Skin epidermis (tissue), 12 donors: ENCODE results near the gene ANG.
"Not testable (repeated sequence)": the region's sequence is repeated elsewhere in the genome, so short reads cannot be mapped to it uniquely, and the experiment has no call there.

Experiments used
- H3K27ac ChIP-seq, 21 experiments: fragments of 200-600 bp; sonication (generic) in 11 of 21; one replicate each; pipeline ENCODE4 v1.5.0; 2020; ENCODE audit warnings: mild to moderate bottlenecking in 3 of 21, inconsistent platforms in 2 of 21, moderate library complexity in 2 of 21
- H3K4me3 ChIP-seq, 7 experiments: fragments of 200-600 bp; sonication (generic) in 2 of 7; one replicate each; pipeline ENCODE4 v1.5.0; 2020; ENCODE audit warnings: inconsistent platforms in 2 of 7, mild to moderate bottlenecking in 2 of 7, moderate library complexity in 1 of 7

ANG gene

DNA sequence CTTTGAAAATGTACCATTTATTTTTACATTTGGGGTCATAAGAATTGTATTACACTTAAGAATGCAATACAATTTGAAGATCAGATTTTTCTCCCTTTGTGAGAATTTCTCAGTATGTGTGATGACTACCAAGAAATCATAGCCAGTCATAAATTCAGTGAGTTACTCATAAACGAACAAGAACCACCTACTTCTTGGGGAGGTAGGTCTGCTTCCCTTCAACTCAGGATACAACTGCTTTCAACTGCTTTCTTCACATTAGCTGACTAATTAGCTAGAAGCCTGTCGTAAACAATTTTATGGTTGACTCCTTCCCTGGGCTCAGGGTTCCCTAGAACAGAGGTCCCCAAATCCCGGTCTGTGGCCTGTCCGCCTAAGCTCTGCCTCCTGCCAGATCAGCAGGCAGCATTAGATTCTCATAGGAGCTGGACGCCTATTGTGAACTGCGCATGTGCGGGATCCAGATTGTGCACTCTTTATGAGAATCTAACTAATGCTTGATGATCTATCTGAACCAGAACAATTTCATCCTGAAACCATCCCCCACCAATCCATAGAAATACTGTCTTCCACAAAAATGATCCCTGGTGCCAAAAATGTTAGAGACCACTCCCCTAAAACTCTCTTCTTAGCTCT, 3.7 kb downstream of the ANG start:
- no peak overlapping the region for H3K4me3 ChIP-seq
- no peak overlapping the region for H3K27ac ChIP-seq

DNA sequence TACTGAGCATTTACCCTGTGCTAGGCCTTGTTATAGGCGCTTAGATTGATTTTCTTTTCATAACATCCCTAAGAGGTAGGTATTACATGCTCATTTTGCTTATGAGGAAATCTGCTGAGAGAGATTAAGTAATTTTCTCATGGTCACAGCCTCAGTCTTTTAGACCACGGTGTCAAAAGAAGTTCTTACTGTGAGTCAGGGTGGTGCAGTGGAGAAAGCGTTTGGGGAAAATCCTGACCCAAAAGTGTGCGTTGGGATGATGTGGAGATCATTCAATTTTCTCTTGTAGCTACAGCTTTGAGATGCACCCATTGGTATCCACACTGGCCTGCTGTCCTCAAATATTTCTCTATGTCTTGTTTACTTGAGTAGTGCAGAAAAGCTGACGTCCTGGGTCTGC, 8.2 kb downstream of the ANG start:
- Histone ChIP-seq H3K27ac (no peak overlapping the region), H3K4me3 (no peak overlapping the region)

DNA sequence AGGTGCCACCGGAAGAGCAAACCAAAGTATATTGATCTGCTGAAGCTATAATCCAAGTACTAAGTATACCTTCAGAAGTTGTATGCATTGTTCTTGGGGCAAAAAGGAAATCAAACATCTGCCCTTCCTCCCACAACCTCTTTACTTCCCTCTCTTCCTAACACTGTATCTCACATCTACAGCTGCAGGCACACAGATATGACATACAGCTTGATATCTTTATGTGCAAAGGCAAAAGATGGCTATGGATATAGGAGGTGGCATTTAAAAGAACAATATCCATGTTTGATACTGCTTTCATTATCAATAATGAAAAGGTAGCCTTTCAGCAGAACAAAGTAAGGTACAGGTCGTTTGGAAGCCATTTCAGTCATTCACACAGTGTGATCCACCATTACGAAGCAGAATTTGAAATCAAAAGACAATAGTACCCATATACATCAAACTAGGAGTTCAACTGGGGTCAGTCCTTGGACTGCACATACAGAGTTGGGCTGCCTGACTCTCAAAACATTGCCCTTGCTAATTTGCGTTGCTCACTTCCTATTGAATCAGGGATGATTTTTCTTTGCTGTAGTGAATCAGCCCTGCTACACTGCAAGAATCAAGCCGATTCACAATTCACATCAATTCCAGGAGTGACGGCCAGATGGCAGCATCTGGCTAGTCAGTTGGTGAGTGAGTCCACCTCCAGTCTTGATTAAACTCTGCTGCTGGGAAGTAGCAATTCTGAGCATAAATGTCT, 8.9 kb downstream of the ANG start:
- Histone ChIP-seq H3K4me3 (no peak overlapping the region), H3K27ac (no peak overlapping the region)

DNA sequence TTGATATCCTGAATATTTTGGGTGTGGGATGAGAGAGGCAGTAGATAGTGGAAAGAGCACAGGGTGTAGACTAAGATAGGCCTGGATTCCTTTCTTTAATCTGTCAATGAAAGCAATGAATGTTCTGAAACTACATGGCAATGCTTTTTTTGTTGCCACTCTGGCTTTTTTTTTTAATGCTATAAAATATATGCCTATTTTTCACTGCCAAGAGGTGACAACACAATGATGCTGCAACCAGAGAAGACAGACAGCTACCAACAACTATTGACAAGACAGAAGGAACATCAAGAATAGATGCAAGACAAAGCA, 9.4 kb downstream of the ANG start:
- no peak overlapping the region for H3K27ac ChIP-seq
- no peak overlapping the region for H3K4me3 ChIP-seq

DNA sequence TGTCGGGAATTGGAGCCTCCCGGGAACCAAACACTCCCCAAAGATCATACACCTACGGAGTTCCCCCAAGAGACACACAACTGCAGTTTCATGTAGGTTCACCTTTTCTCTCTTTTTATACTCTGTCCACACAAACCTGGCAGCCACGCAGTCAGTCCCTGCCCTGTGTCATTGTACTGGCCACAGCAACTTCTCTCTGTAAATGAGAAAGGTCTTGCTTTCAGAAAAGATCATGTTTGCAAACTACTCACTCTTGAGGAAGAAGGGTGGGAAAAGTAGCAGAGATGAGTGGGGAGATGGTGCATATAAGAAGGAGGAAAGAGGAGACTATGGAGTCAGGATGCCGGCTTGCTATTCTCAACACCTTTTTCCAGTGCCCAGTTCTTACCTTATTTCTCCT, 10.4 kb downstream of the ANG start:
- Histone ChIP-seq H3K4me3 (no peak overlapping the region), H3K27ac (no peak overlapping the region)

DNA sequence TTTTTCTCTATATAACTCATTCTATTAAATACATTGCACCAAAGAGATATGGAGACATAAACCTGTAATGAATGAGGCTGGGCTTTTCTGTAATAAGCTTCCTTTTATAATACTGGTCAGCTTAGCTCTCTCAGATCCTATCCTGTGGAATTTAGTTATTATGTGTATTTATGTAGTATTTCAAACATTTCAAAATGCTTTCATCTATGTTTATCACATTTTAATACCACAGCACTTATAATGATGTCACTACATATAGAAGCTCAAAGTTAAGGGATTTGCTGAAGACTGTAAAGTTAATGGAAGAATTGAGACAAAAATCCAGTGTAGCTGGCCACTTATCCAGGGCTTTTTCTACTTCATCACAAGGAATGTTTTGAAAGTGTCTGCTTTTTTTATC, 11.4 kb downstream of the ANG start:
- Histone ChIP-seq H3K27ac (no peak overlapping the region), H3K4me3 (no peak overlapping the region)

DNA sequence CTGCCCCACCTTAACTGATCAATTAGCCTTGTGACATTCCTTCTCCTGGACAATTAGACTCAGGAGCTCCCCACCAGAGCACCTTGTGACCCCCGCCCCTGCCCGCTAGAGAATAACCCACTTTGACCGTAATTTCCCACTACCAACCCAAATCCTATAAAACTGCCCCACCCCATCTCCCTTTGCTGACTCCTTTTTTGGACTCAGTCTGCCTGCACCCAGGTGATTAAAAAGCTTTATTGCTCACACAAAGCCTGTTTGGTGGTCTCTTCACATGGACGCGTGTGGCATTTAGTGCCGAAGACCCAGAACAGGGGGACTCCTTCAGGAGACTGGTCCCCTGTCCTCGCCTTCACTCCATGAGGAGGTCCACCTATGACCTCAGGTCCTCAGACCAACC, 12.4 kb downstream of the ANG start:
- not testable (repeated sequence) for H3K27ac ChIP-seq, H3K4me3 ChIP-seq

DNA sequence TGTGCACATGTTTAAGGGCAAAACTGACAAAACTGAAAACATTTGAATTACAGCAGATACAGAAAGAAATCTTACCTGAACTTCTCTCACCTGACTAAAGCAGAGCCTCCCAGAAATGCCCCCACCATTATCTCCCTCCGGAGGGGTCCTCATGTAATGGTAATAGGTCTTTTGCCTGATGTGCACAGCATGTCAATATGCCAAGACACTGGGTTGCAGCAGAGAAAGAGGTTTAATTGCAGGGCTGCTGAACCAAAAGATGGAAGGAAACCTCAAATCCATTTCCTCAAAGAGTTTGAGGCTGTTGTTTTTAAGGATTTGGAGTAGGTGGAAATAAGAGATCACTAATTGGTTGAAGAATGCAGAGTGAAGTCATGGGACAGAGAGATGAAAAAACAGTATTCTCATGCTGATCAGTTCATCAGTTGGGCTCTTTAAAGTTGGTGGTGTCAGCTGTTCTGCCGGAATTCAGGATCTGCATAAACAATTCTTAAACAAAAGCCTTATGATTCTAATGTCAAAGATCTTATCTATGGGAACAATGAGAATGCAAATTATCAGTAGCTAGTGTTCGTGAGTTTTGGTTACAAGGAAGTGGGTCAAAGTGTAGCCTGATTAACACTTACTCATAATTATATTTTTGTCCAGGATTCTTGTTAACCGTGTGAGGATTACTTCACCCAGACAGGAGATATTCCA, 18.2 kb downstream of the ANG start:
- peak overlapping the region in 2 of 21 experiments; percentile 34 to 55 for H3K27ac ChIP-seq
- H3K4me3 ChIP-seq = no peak overlapping the region

DNA sequence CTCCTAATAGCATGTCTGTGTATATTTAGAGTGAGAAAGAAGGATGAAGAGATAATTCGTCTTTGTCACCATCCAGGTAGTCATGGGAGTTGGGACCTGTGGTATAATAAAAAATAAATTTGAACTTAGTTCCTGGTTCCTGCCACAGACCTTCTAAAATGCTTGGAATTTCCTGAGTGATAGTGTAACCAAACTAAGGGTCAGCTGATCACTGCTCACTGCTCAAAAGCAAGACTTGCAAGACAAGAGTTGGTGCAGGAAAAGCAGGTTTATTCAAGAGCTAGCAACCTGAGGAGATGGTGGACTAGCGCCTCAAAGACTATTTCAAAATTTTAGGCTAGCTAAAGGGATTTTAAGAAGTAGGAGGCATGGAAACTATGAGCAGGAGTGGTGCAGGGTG, 19.1 kb downstream of the ANG start:
- H3K4me3 ChIP-seq = no peak overlapping the region
- H3K27ac ChIP-seq = peak overlapping the region in 1 of 21 experiments; percentile 34

DNA sequence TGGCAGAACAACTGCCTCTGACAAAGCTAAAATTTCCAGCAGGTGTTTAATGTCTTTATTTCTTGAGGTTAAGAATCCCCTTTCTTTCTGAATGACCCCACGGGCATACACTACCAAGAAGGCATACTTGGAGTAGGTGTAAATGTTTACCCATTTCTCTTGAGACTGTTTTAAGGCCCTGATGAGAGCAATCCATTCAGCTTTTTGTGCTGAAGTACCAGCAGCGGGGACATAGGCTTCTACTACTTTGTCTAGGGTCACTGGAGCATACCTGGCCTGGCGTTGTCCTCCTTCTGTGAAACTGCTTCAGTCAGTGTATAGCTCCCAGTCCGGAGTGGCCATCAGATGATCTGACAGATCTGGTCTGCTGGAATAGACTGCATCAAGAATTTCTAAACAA, 22.7 kb downstream of the ANG start:
- Histone ChIP-seq H3K4me3 (no peak overlapping the region), H3K27ac (no peak overlapping the region)

DNA sequence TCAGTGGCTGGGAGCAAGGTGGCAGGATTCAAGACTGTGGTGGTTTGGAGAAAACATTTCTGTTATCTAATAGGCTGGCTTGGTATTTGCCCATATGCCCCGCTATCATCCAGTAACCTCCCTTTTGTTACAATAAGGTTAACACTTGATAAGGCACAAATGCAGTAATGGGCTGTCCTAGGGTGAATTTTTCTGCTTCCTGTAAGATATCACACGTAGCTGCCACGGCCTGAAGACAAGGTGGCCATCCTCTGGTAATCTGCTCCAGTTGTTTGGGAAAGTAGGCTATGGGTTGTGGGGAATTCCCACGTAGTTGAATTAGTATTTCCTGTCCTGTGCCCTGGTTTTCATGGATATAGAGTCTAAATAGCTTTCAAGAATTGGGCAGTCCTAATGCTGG, 23.1 kb downstream of the ANG start:
- H3K27ac ChIP-seq = no peak overlapping the region

DNA sequence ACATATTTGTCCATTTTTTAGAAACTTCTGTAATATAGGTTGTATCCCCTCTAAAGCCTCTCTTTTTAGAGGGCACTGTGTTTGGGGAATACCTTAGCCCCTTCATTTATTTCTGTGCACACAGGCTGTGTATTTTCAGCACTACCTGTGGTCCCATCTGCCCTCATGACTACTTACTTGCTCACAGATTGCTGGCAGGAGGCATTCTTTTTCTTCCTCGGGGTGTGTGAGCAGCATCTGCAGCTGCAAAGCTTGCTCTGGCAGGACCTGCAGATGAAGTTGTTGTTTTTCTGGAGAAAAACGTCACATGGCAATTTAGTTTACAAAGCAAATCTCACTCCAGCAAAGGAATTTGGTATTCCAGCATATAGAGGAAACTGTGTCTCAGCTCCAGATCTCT, 24.3 kb downstream of the ANG start:
- H3K27ac ChIP-seq = no peak overlapping the region
- no peak overlapping the region for H3K4me3 ChIP-seq

More for the DNA sequence above, 23.1 kb downstream of the ANG start:
- H3K4me3 ChIP-seq = no peak overlapping the region

DNA sequence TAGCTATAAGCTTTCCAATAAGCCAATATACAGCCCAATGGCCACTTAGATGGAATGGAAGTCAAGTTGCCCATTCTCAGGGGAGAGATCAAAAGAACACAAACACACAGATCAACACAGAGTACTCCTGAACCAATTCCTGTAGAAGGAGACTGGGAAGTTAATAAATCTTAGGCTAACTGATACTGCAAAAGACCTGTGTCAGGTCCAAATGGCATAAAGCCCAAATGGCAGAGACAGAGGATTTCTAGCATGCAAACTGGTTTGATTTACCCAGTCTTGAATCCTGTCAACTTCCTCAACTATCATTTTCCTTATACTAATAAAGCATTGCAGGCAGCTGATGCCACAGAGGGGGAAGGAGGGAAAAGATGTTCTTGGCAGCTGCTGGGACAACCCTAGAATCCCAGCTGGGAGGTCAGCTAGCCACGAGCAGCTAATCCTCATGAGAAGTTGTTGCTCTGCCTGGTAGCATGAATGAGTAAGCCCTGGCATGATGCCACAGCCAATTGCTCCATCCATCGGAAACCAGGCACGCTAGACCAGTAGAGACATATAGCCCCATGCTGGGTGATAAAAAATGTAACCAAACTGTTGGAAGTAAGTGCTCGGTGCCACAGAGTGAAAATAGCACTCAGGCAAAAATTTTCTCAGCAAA, 26.2 kb downstream of the ANG start:
- H3K27ac ChIP-seq = peak overlapping the region in 17 of 21 experiments; percentile 11 to 75 (median 56)
- H3K4me3 ChIP-seq = no peak overlapping the region

DNA sequence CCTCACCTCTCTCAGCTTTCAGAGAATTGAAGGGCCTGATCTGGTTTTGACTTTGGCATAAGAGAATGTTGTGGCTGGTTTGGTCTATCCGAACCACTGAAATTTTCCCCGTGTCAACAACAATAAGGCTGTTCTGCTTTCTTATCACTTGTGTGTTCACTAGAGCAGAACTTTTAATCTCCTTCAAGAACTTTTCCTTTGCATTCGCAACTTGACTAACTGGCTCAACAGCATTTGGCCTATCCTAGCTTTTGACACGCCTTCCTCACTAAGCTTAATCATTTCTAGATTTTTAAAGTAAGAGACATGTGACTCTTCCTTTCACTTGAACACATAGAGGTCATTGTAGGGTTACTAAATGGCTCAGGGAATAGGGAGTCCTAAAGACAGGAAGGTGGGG, 31.2 kb downstream of the ANG start:
- H3K4me3 ChIP-seq = no peak overlapping the region
- peak overlapping the region in 10 of 21 experiments; percentile 11 to 62 (median 28) for H3K27ac ChIP-seq

DNA sequence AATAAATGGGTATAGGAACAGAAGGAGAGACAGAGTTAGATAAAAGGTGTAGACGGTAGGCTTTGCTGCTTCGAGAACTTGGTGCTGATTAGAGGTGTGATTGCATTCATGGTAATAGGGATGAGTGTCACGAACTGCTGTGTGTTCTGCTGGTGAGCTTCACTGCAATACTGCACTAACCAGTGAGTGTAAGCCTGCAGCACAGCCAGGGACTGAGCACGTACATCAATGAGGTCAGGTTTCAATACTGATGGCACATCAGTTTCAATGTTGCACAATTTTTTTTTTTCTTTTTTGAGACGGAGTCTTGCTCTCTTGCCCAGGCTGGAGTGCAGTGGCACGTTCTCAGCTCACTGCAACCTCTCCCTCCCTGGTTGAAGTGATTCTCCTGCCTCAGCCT, 32.2 kb downstream of the ANG start:
- no peak overlapping the region for H3K27ac ChIP-seq
- H3K4me3 ChIP-seq = no peak overlapping the region

DNA sequence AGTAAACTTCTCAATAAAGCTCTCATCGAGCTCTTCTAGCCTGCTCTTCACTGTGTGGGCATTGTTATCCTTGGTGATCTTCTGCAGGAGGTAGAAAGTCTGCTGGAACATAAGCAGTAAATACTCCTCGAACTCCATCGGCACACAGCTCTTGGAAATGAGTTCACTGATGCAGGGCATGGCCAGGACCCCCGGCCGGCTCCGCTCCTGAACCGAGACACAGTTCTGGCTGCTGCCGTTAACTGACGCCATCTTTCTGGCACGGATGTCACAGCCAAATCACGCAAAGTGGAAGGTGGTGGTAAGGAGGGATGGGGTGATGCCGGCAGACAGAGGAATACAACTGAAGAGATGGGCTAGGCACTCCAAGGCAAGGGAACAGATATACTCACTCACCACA, 33.5 kb downstream of the ANG start:
- no peak overlapping the region for H3K27ac ChIP-seq
- no peak overlapping the region for H3K4me3 ChIP-seq

DNA sequence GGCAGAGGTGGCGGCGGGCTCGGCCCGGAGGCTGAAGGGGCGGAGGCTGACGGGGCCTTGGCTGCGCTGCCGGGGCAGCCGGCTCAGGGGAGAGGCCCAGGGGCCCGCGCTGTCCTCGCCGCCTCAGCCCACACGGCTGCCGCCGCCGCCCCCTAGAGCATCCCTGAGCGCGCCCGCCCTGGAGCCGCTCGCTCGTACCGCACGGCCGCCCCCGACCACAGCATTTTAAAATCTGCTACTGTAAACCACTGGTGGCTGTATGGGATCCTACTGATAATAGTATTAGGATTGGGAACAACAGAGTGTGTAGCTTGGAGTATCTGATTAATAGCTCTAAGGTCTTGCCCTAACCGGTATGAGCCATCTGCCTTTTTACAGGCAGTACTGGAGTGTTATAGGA, 34.9 kb downstream of the ANG start:
- Histone ChIP-seq H3K4me3 (peak overlapping the region in 1 of 7 experiments; percentile 15), H3K27ac (peak overlapping the region in 5 of 21 experiments; percentile 43 to 80 (median 69))

DNA sequence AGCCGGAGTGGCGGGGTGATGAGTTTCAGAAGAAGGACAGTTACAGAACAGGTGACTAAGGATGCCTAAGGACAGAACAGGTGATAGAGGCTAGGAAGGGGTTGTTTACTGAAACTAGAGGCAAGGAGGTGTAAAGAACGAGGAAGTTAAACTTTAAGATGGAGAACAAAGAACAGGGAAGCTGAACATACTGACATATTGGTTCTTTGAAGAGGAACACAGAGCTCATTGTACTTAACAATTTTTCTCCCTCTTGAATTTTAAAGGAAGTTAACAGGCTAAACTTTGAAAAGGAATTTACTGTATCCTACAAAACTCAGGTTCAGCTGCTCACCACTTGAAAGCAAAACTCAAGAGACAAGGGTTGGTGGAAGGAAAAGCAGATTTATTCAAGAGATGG, 37.6 kb downstream of the ANG start:
- not testable (repeated sequence) for H3K4me3 ChIP-seq
- H3K27ac ChIP-seq = peak overlapping the region in 8 of 21 experiments; percentile 17 to 69 (median 47)

DNA sequence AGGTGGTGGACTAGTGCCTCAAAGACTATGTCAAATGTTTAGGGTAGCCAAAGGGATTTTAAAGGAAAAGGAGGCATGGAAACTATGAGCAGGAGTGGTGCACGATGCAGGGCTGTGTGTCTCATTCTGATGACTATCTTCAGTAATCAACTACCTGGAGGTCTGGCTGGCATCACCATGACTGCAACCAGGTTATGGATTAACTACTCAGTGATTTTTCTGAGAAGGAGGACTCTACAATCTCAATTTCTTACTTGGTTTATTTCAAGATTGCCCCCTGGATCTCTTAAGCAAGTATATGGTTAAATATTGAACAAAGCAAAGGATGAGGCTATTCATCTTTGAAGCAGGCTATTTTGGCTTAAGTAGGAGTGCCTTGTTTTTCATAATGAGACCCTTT, 38.0 kb downstream of the ANG start:
- Histone ChIP-seq H3K4me3 (no peak overlapping the region), H3K27ac (peak overlapping the region in 9 of 21 experiments; percentile 17 to 69 (median 37))

DNA sequence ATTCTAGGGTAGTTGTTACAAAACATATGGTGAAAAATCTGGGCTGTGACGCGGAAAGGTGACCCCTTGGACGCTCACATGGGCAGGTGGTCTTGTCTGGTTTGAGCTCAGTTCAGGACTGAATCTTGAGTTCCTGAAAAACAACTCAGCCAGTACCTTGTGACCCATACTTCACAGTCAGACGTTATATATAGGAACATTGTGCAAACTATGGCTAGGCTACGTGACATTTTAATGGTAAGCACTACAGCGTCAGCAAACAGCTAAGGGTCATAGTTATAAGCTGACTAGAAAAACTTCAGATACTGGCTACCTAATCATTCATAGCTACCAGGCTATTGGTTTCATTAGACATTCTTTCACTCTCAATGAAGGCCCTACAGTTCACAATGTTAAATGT, 42.3 kb downstream of the ANG start:
- Histone ChIP-seq H3K4me3 (no peak overlapping the region), H3K27ac (no peak overlapping the region)

DNA sequence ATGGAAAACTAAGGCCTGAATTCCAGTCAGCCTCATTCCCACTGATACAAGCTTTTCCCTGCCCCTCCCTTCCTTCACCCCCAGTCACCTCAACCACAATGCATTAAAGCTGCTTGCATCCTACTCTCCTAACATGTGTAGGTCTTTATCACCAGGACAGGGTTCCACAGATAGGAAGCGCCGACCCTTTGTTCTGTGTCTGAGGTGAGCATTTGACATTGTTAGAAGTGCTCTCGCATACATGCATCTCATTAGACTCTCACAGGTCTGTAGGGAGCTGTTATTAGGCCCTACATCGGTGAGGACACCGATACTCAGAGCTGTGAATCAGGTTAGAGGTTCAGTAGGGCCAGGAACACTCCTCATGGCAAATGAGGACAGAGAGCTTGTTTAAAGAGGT, 43.9 kb downstream of the ANG start:
- Histone ChIP-seq H3K4me3 (no peak overlapping the region), H3K27ac (peak overlapping the region in 4 of 21 experiments; percentile 4 to 23 (median 10))
